HepG2 (cell line): Measurements from ENCODE around the gene PLA1A. TPM values are rescaled to one million over a fixed set of nuclear protein-coding genes. Genes with fewer than 3 reads are reported as not detected.
A peak's percentile ranks its signal among the peaks of the same experiment; 100 is the strongest.

Experiments
- ADNP ChIP-seq: sonication (generic); formaldehyde crosslinking; IDR thresholded peaks from 2 replicates; pipeline ENCODE4 v1.4.0; 2020; ENCODE audit warnings: missing genetic modification reagents
- ELF3 ChIP-seq: IDR thresholded peaks from 2 replicates; pipeline ENCODE4 v1.6.1; 2016; ENCODE audit warnings: missing genetic modification reagents, missing compliant biosample characterization
- HDAC2 ChIP-seq: sonication (generic); formaldehyde crosslinking; IDR thresholded peaks from 2 replicates; pipeline ENCODE4 v1.4.0; 2020; ENCODE audit warnings: missing genetic modification reagents
- KLF16 ChIP-seq, 2 experiments: sonication (generic) in 1 of 2; formaldehyde crosslinking in 1 of 2; IDR thresholded peaks; 2 replicates each; pipeline versions ENCODE4 v1.6.1 to v1.8.0; 2016 to 2023; ENCODE audit warnings: missing genetic modification reagents in 2 of 2, missing compliant biosample characterization in 1 of 2
- NBN ChIP-seq: fragments of 450-650 bp; conservative IDR thresholded peaks from 2 replicates; pipeline ENCODE4 v1.6.1; 2017
- NFYB ChIP-seq: sonication (generic); formaldehyde crosslinking; IDR thresholded peaks from 2 replicates; pipeline ENCODE4 v1.4.0; 2020; ENCODE audit warnings: missing genetic modification reagents
- NRL ChIP-seq: sonication (generic); formaldehyde crosslinking; IDR thresholded peaks from 2 replicates; pipeline ENCODE4 v1.5.0; 2020; ENCODE audit warnings: missing genetic modification reagents, mild to moderate bottlenecking, moderate library complexity, borderline replicate concordance
- RFXAP ChIP-seq: sonication (generic); formaldehyde crosslinking; IDR thresholded peaks from 2 replicates; pipeline ENCODE4 v1.4.0; 2020; ENCODE audit warnings: missing genetic modification reagents, borderline replicate concordance
- TEAD3 ChIP-seq: optimal IDR thresholded peaks from 2 replicates; pipeline ENCODE3; 2016; ENCODE audit warnings: borderline replicate concordance
- TMF1 ChIP-seq: sonication (generic); formaldehyde crosslinking; IDR thresholded peaks from 2 replicates; pipeline ENCODE4 v1.8.1; 2022; ENCODE audit warnings: low read depth, missing genetic modification reagents
- ZNF569 ChIP-seq: sonication (generic); formaldehyde crosslinking; IDR thresholded peaks from 2 replicates; pipeline ENCODE4 v1.5.0; 2020; ENCODE audit warnings: mild to moderate bottlenecking, missing genetic modification reagents, moderate library complexity, borderline replicate concordance
- ZNF788 ChIP-seq: sonication (generic); formaldehyde crosslinking; IDR thresholded peaks from 2 replicates; pipeline ENCODE4 v1.5.0; 2020; ENCODE audit warnings: mild to moderate bottlenecking, missing genetic modification reagents, borderline replicate concordance
- polyA plus RNA-seq, 8 experiments: library from polyadenylated mRNA; depleted of rRNA in 3 of 8; stranded (reverse) in 7 of 8; unstranded in 1 of 8; fragments of >200 nt; fragmentation: Illumina TruSeq in 4 of 8; extraction: Trizol in 4 of 8; gene quantifications; 2 replicates each; pipeline versions ENCODE4 v1.2.1 to v1.2.3, GENCODE V29; 2011 to 2016; ENCODE audit warnings: low read depth in 4 of 8, missing spikeins in 1 of 8, mixed read lengths in 1 of 8; ENCODE audit not compliant: insufficient read depth in 1 of 8
- total RNA-seq, 5 experiments: library from RNA; depleted of rRNA; stranded (reverse); fragments of >200 nt; fragmentation: Illumina TruSeq; extraction: Trizol; gene quantifications; 2 replicates each; pipeline ENCODE4 v1.2.3, GENCODE V29; 2016; ENCODE audit warnings: low read depth in 1 of 5
- TF ChIP-seq, protein P1 (sequence below): sonication (generic); formaldehyde crosslinking; IDR thresholded peaks from 2 replicates; pipeline ENCODE4 v1.8.0; 2022; ENCODE audit warnings: mild to moderate bottlenecking, missing genetic modification reagents, moderate library complexity
- TF ChIP-seq, protein P2 (sequence below): sonication (generic); formaldehyde crosslinking; IDR thresholded peaks from 2 replicates; pipeline ENCODE4 v1.5.1; 2020; ENCODE audit warnings: mild to moderate bottlenecking, moderate library complexity, missing genetic modification reagents
- TF ChIP-seq, protein P3 (sequence below): sonication (generic); formaldehyde crosslinking; IDR thresholded peaks from 2 replicates; pipeline ENCODE4 v1.8.1; 2023; ENCODE audit warnings: mild to moderate bottlenecking, moderate library complexity, missing genetic modification reagents
- TF ChIP-seq, protein P4 (sequence below): sonication (generic); formaldehyde crosslinking; IDR thresholded peaks from 2 replicates; pipeline ENCODE4 v1.5.0; 2020; ENCODE audit warnings: missing genetic modification reagents
- TF ChIP-seq, protein P5 (sequence below): sonication (generic); formaldehyde crosslinking; IDR thresholded peaks from 2 replicates; pipeline ENCODE4 v1.4.0; 2020; ENCODE audit warnings: missing genetic modification reagents
- TF ChIP-seq, protein P6 (sequence below): IDR thresholded peaks from 2 replicates; pipeline ENCODE4 v1.6.1; 2012; ENCODE audit warnings: inconsistent platforms

The PLA1A gene
- total and polyA plus RNA-seq, 2 of the 13 experiments (the other 11 are each of a cell fraction or from before 2014, with no cell fraction given), result 0.11 to 0.18 TPM

DNA sequence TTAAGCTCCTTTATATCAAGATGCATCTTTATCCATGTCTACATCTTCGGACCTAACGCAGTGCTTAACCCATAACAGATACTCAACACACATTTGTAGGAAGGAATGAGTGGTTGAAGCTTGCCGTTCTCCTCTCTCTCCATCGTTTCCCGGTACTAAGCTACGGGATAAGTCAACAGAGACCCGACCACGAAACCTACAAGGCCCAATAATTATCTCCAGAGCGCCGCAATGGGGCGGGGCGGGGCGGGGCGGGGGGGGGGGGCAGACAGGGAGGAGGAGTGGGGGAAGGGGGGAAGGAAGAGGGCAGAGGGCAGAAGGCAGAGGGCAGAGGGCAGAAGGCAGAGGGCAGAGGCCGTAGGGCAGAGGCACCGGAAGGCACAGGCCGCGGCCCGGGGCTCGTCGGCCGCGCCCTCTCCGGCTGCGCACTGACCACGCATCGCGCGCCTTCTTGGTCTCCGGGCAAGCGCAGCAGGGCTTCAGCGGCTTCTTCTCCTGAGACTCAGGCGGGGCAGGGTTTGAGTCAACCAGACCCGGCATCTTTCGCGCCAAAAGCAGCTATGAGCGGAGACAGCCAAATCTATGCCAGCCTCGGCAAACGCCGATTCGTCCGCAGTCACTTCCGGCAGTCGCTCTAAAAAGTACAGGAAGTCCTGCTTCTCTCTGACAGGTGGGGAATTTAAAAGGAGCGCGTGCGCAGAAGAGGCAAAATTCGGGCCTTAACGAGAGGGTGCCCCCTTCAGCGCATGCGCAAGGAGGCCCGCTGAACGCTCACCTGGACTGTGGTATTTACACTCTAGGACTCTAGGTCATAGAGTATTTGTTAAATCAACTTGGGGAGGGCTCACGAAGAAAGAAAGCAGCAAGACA lies 79.3 kb downstream of the PLA1A start, which contains the start of gene COX17 (continued):
- TF ChIP-seq, protein P1, sequence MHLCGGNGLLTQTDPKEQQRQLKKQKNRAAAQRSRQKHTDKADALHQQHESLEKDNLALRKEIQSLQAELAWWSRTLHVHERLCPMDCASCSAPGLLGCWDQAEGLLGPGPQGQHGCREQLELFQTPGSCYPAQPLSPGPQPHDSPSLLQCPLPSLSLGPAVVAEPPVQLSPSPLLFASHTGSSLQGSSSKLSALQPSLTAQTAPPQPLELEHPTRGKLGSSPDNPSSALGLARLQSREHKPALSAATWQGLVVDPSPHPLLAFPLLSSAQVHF (CRISPR knock-in tag), result no peak
- peak; percentile 66 for TF ChIP-seq NFYB (CRISPR knock-in tag)
- TF ChIP-seq TEAD3 (CRISPR knock-in tag), result peak; percentile 72
- TF ChIP-seq, protein P2, sequence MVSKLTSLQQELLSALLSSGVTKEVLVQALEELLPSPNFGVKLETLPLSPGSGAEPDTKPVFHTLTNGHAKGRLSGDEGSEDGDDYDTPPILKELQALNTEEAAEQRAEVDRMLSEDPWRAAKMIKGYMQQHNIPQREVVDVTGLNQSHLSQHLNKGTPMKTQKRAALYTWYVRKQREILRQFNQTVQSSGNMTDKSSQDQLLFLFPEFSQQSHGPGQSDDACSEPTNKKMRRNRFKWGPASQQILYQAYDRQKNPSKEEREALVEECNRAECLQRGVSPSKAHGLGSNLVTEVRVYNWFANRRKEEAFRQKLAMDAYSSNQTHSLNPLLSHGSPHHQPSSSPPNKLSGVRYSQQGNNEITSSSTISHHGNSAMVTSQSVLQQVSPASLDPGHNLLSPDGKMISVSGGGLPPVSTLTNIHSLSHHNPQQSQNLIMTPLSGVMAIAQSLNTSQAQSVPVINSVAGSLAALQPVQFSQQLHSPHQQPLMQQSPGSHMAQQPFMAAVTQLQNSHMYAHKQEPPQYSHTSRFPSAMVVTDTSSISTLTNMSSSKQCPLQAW (CRISPR knock-in tag), result peak; percentile 30; the same call in 1 of the 2 replicates
- TF ChIP-seq ELF3 (CRISPR knock-in tag), result peak; percentile 75
- TF ChIP-seq NRL, result peak; percentile 64; the same call in 1 of the 2 replicates
- peak; percentile 94 for TF ChIP-seq ZNF788
- no peak for TF ChIP-seq ZNF569 (CRISPR knock-in tag)
- TF ChIP-seq RFXAP, result peak; percentile 57; the same call in 1 of the 2 replicates
- TF ChIP-seq, protein P3, sequence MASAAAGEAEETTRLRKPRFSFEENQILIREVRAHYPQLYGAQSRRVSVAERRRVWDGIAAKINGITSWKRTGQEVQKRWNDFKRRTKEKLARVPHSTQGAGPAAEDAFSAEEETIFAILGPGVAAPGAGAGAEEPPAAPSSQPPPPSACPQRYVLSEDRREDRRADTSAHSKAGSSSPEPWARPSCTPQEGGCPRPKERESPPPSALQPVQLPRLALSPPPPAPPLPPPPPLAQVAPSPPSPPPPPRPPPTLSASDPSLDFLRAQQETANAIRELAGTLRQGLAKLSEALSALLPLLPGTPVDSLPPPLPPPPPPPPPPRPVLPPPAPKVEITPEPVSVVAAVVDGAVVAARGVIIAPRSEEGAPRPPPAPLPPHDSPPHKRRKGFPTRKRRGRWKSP, result 0 out of 2 replicates have a peak, but pooled peaks have one; percentile 45
- TF ChIP-seq, protein P4, sequence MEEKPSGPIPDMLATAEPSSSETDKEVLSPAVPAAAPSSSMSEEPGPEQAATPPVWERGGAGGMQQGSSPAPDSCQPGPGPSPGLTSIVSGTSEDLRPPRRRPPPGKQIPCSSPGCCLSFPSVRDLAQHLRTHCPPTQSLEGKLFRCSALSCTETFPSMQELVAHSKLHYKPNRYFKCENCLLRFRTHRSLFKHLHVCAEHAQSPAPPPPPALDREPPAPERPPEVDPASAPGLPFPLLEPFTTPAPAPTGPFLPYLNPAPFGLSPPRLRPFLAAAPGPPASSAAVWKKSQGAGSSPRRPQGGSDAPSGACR (CRISPR knock-in tag), result peak; percentile 58; the same call in 1 of the 2 replicates
- no peak for TF ChIP-seq ADNP (CRISPR knock-in tag)
- TF ChIP-seq, protein P5, sequence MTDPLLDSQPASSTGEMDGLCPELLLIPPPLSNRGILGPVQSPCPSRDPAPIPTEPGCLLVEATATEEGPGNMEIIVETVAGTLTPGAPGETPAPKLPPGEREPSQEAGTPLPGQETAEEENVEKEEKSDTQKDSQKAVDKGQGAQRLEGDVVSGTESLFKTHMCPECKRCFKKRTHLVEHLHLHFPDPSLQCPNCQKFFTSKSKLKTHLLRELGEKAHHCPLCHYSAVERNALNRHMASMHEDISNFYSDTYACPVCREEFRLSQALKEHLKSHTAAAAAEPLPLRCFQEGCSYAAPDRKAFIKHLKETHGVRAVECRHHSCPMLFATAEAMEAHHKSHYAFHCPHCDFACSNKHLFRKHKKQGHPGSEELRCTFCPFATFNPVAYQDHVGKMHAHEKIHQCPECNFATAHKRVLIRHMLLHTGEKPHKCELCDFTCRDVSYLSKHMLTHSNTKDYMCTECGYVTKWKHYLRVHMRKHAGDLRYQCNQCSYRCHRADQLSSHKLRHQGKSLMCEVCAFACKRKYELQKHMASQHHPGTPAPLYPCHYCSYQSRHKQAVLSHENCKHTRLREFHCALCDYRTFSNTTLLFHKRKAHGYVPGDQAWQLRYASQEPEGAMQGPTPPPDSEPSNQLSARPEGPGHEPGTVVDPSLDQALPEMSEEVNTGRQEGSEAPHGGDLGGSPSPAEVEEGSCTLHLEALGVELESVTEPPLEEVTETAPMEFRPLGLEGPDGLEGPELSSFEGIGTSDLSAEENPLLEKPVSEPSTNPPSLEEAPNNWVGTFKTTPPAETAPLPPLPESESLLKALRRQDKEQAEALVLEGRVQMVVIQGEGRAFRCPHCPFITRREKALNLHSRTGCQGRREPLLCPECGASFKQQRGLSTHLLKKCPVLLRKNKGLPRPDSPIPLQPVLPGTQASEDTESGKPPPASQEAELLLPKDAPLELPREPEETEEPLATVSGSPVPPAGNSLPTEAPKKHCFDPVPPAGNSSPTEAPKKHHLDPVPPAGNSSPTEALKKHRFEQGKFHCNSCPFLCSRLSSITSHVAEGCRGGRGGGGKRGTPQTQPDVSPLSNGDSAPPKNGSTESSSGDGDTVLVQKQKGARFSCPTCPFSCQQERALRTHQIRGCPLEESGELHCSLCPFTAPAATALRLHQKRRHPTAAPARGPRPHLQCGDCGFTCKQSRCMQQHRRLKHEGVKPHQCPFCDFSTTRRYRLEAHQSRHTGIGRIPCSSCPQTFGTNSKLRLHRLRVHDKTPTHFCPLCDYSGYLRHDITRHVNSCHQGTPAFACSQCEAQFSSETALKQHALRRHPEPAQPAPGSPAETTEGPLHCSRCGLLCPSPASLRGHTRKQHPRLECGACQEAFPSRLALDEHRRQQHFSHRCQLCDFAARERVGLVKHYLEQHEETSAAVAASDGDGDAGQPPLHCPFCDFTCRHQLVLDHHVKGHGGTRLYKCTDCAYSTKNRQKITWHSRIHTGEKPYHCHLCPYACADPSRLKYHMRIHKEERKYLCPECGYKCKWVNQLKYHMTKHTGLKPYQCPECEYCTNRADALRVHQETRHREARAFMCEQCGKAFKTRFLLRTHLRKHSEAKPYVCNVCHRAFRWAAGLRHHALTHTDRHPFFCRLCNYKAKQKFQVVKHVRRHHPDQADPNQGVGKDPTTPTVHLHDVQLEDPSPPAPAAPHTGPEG (CRISPR knock-in tag), result no peak
- TF ChIP-seq NBN, result no peak
- TF ChIP-seq KLF16 (CRISPR knock-in tag; IDR thresholded peaks at IDR 0.05), result no peak
- no peak for TF ChIP-seq TMF1 (CRISPR knock-in tag)
- TF ChIP-seq, protein P6, sequence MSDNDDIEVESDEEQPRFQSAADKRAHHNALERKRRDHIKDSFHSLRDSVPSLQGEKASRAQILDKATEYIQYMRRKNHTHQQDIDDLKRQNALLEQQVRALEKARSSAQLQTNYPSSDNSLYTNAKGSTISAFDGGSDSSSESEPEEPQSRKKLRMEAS, result peak; percentile 51; the same call in 1 of the 2 replicates
- TF ChIP-seq HDAC2, result peak; percentile 64; the same call in 1 of the 2 replicates
